Measurements from ENCODE around the gene G3BP2. TPM values are rescaled to one million over a fixed set of nuclear protein-coding genes. Genes with fewer than 3 reads are reported as not detected.

The G3BP2 gene
- total RNA-seq: 104 and 113 TPM in 2 replicates

DNA sequence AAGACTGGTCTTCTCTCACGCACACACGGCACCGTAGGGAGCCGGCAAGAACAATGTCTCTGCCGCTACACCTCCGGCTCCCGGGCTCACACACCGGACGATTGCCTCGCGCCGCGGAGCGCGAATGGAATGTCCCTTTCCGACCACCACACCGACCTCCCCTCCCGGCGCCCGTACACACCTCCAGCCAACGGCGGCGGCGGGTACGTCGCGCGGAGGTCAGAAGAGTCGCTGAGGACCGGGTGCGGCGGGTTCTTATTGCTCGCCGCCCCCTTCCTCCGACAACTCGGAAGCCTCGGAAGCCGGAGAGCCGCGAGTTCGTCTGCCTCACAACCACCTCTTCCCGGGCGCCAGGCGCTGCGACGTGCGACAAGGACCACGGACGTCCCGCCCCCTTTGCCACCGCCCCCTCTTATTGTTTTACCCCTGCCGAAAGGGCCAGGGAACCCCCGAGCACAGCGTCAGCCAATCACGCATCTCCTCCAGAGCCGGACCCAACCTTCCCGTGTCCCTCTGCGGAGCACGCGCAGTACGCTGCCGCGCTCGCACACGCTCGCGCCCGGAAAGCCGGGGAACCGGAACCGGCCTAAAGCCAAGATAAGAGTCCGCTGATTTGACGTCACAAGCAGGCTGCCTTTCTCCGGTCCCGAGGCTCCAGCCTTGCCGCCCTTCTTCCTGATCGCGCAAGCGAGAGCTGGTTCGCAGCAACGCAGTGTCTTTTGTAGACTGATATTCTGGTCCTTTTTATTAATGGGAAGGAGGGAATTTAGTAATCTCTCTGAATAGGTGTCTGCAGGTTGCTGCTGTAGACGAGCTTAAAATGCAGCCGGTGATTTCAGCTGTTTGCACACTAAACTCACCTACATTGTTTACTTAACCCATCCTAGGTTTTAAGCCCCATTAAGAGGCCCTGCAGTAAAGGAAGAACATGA lies at the start of gene G3BP2:
Gene G3BP2 (minus strand): TSS at position 385 of the 932 bp plus-strand sequence. CDS start 11,386 bp downstream, outside the sequence.

DNA sequence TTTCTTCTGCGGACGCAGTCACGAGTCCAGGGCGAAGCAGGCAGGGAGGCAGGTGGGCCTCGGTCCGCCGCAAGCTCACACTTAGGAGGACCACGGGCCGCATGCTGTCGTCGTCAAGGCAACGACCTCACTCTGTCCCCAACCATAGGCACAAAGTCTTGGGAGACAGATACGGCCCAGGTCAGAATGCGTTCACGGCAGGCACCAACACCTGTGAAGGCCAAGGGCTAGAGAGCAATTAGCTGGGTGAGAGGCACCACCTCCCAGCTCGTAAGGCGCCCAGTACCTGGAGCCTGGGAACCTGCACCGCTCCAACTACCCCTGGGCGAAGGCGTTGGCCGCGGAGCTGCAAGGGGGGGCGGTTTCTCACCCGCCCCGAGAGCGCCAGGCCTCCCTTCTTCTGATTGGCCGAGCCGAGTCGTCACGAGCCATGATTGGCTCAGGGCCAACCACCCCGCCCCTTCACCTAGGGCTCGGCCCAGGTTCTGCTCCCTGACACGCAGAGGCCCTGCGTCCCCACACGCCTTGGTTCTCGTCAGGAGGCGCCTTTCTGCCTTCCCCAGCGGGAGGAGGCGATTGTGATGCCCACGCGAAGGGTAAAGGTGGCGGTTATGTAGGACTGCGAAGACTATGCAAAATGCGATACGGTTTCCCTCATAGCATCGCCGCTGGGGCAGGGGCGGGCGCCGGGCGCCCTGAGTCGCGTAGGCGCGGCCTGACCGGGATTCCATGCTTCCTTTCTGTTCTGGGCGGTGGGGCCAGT lies 42.9 kb downstream of the G3BP2 start, which contains the start of gene CDKL2:
Gene CDKL2 (minus strand): TSS at position 355 of the 763 bp plus-strand sequence. CDS start 4,540 bp downstream, outside the sequence.

Other genes starting within 250 kb of the G3BP2 start
- gene RCHY1, start 159.0 kb downstream of the G3BP2 start, total RNA-seq: 8.9 and 16.7 TPM in 2 replicates
- gene THAP6, start 158.9 kb downstream of the G3BP2 start, total RNA-seq: 6.9 and 18.8 TPM in 2 replicates
- gene ODAPH, start 117.3 kb downstream of the G3BP2 start, total RNA-seq: 0.08 and 0.39 TPM in 2 replicates
- 0.26 TPM in 1 of 2 replicates, not detected in the other for gene CDKL2, start 42.9 kb downstream of the G3BP2 start, total RNA-seq
- gene USO1, start 51.2 kb upstream of the G3BP2 start, total RNA-seq: 63.8 and 83.7 TPM in 2 replicates
- gene PPEF2, start 229.0 kb upstream of the G3BP2 start, total RNA-seq: not detected in 2 replicates

All from epithelial cell of alveolus of lung (primary cell).